Measurements from ENCODE around the gene STARD5.
A peak's percentile ranks its signal among the peaks of the same experiment; 100 is the strongest.
"Not testable (repeated sequence)": the region's sequence is repeated elsewhere in the genome, so short reads cannot be mapped to it uniquely, and the experiment has no call there.

The STARD5 gene

DNA sequence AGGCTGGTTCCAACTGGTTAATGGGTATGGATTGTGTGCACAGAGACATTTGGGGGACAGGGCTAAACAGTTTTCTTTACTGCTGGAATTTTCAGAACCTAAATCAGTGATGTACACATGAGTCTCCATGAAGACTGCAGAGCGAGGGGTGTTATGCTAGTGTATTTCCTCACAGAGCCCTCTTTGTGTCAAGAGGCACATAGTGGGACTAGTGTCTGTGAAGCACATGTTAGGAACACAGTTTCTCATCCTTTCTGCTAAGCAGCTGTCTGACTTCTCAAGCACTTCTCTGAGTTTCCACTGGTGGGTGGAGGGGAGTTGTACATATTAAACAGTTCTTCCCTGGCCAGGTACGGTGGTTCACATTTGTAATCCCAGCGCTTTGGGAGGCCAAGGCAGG, 9.4 kb upstream of the STARD5 start:
- Histone ChIP-seq H3K9me3 (ENCODE audit: control extremely low read depth in 1 of 5, control insufficient read depth in 4 of 5, insufficient read depth in 2 of 5, low read depth in 1 of 5, low read length in 4 of 5) (no peaks in the 10 kb centered on the region), H3K4me1 (ENCODE audit: control extremely low read depth in 1 of 4, control insufficient read depth in 4 of 4, insufficient read depth in 4 of 4, low read length in 3 of 4) (peaks cover 0 to 18% (median 11%) of the 10 kb centered on the region in 4 experiments), H3K36me3 (ENCODE audit: control insufficient read depth in 4 of 4, insufficient read depth in 4 of 4, low read length in 3 of 4) (no peaks in the 10 kb centered on the region), H3K4me3 (ENCODE audit: control insufficient read depth in 1 of 7, extremely low read depth in 1 of 7, insufficient read depth in 4 of 7, low read depth in 2 of 7, low read length in 6 of 7) (no peak overlapping the region), H3K27me3 (replicated peaks in 2 of 5; ENCODE audit: control insufficient read depth in 4 of 5, insufficient read depth in 5 of 5, low read length in 4 of 5) (no peaks in the 10 kb centered on the region), H3K27ac (ENCODE audit: insufficient read depth in 1 of 2, low read depth in 1 of 2, low read length in 2 of 2, poor library complexity in 1 of 2, severe bottlenecking in 2 of 2) (no peak overlapping the region)
- ChIA-PET POLR2A (interaction anchor here (0.5 kb wide), 1 partner anchor 18 kb away, joined by 3 read pairs; no protein-coding TSS in a partner anchor), CTCF (interaction anchor here (0.9 to 8.6 kb wide), 6 partner anchors 9 to 58 kb away, joined by 3 to 69 read pairs (median 4); partner anchors contain the start of gene STARD5)
- 88% methylated on average over 3 of the region's 3 CpGs for WGBS (ENCODE audit: insufficient coverage)
- DNase-seq, result no peak

GRCh38 chr15:81332326-81332725, 8.4 kb upstream of the STARD5 start:
- Histone ChIP-seq H3K36me3 (ENCODE audit: control insufficient read depth in 4 of 4, insufficient read depth in 4 of 4, low read length in 3 of 4) (no peaks in the 10 kb centered on the region), H3K4me1 (ENCODE audit: control extremely low read depth in 1 of 4, control insufficient read depth in 4 of 4, insufficient read depth in 4 of 4, low read length in 3 of 4) (peaks cover 0 to 11% (median 9%) of the 10 kb centered on the region in 4 experiments), H3K27me3 (replicated peaks in 2 of 5; ENCODE audit: control insufficient read depth in 4 of 5, insufficient read depth in 5 of 5, low read length in 4 of 5) (no peaks in the 10 kb centered on the region), H3K9me3 (ENCODE audit: control extremely low read depth in 1 of 5, control insufficient read depth in 4 of 5, insufficient read depth in 2 of 5, low read depth in 1 of 5, low read length in 4 of 5) (no peaks in the 10 kb centered on the region), H3K27ac (ENCODE audit: insufficient read depth in 1 of 2, low read depth in 1 of 2, low read length in 2 of 2, poor library complexity in 1 of 2, severe bottlenecking in 2 of 2) (no peak overlapping the region), H3K4me3 (ENCODE audit: control insufficient read depth in 1 of 7, extremely low read depth in 1 of 7, insufficient read depth in 4 of 7, low read depth in 2 of 7, low read length in 6 of 7) (no peak overlapping the region)
- ChIA-PET CTCF (interaction anchor here (0.9 to 8.6 kb wide), 7 partner anchors 13 to 62 kb away, joined by 3 to 69 read pairs (median 4); no protein-coding TSS in a partner anchor), POLR2A (no interaction called here)
- DNase-seq, result no peak
- 97% methylated on average over 7 of the region's 12 CpGs for WGBS (ENCODE audit: insufficient coverage)

- ChIA-PET CTCF (interaction anchor here (1.2 to 8.6 kb wide), 5 partner anchors 33 to 63 kb away, joined by 3 to 69 read pairs (median 4); no protein-coding TSS in a partner anchor), POLR2A (no interaction called here)
- no peak for DNase-seq
- Histone ChIP-seq H3K27ac (ENCODE audit: insufficient read depth in 1 of 2, low read depth in 1 of 2, low read length in 2 of 2, poor library complexity in 1 of 2, severe bottlenecking in 2 of 2) (no peak overlapping the region), H3K36me3 (ENCODE audit: control insufficient read depth in 4 of 4, insufficient read depth in 4 of 4, low read length in 3 of 4) (no peaks in the 10 kb centered on the region), H3K9me3 (ENCODE audit: control extremely low read depth in 1 of 5, control insufficient read depth in 4 of 5, insufficient read depth in 2 of 5, low read depth in 1 of 5, low read length in 4 of 5) (no peaks in the 10 kb centered on the region), H3K4me3 (ENCODE audit: control insufficient read depth in 1 of 7, extremely low read depth in 1 of 7, insufficient read depth in 4 of 7, low read depth in 2 of 7, low read length in 6 of 7) (peak overlapping the region in 1 of 7 experiments; percentile 63), H3K4me1 (ENCODE audit: control extremely low read depth in 1 of 4, control insufficient read depth in 4 of 4, insufficient read depth in 4 of 4, low read length in 3 of 4) (peaks cover 2 to 11% (median 8%) of the 10 kb centered on the region in 4 experiments), H3K27me3 (replicated peaks in 2 of 5; ENCODE audit: control insufficient read depth in 4 of 5, insufficient read depth in 5 of 5, low read length in 4 of 5) (no peaks in the 10 kb centered on the region)
- WGBS (ENCODE audit: insufficient coverage), result 98% methylated on average over 14 of the region's 15 CpGs
Measured at GRCh38 chr15:81331600-81331999, 7.7 kb upstream of the STARD5 start.

DNA sequence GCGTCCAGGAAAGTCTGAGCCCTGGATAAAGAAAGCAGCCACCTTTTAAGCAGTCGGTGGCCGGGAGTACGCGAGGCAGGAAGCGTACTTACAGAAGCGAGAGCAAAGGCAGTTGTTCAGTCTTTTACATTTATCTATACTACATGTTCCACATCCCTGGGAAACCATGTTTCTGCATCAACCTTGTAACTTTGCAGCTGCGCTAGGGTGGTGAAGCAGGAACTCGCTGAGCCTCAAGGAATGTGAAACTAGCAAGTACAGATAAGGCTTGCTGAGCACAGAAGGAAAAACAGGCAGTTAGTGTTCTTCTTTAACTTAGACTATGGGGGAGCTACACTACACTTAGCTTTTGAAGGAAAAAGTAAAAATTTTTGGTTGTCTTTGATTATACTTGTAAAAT, 7.2 kb upstream of the STARD5 start:
- peak overlapping the region in 1 of 7 experiments; percentile 63 for H3K4me3 ChIP-seq (ENCODE audit: control insufficient read depth in 1 of 7, extremely low read depth in 1 of 7, insufficient read depth in 4 of 7, low read depth in 2 of 7, low read length in 6 of 7)
- H3K4me1 ChIP-seq (ENCODE audit: control extremely low read depth in 1 of 4, control insufficient read depth in 4 of 4, insufficient read depth in 4 of 4, low read length in 3 of 4), result peaks cover 4 to 11% (median 8%) of the 10 kb centered on the region in 4 experiments
- H3K9me3 ChIP-seq (ENCODE audit: control extremely low read depth in 1 of 5, control insufficient read depth in 4 of 5, insufficient read depth in 2 of 5, low read depth in 1 of 5, low read length in 4 of 5); POLR2A ChIA-PET; H3K27me3 ChIP-seq (replicated peaks in 2 of 5; ENCODE audit: control insufficient read depth in 4 of 5, insufficient read depth in 5 of 5, low read length in 4 of 5); H3K36me3 ChIP-seq (ENCODE audit: control insufficient read depth in 4 of 4, insufficient read depth in 4 of 4, low read length in 3 of 4); H3K27ac ChIP-seq (ENCODE audit: insufficient read depth in 1 of 2, low read depth in 1 of 2, low read length in 2 of 2, poor library complexity in 1 of 2, severe bottlenecking in 2 of 2): not testable (repeated sequence)
- WGBS (ENCODE audit: insufficient coverage), result 18% methylated on average over 8 of the region's 9 CpGs
- peak; percentile 8 to 50 (median 34) for DNase-seq
- CTCF ChIA-PET, result interaction anchor here (1.3 kb wide), 1 partner anchor 33 kb away, joined by 3 read pairs; no protein-coding TSS in a partner anchor

DNA sequence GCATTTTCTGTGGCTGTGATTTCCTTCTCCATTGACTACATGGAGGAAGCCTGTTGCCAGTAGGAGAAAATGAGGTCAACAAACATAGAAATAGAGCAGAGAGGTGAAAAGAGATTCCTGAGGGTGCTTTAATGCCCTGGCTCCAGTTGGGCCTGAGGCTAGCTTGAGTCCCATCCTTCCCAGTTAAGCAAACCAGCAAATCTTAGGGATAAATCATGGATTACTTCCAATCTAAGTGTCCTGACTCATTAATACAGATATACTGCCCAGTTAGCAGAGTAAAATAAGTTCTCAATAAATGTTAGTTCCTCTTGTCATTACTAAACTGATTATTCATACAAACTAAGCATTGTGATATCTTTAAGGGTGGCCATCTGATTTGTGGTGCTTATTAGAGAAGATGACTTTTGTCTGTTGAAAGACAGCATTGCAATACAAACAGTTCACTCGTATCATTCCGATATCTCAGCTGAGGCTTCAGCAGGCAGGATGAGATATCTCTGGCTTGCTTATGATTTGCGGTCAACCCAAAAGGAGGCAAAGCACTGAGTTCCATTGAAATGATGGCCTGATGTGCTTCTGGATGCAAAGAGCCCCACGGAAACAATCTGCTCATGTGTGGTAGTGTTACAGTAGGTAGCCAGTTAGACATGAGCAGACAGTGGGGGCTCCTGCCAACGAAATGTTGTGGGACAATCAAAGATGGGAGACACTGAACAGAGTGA, 6.6 kb upstream of the STARD5 start:
- H3K4me3 ChIP-seq (ENCODE audit: control insufficient read depth in 1 of 7, extremely low read depth in 1 of 7, insufficient read depth in 4 of 7, low read depth in 2 of 7, low read length in 6 of 7), result peak overlapping the region in 1 of 7 experiments; percentile 63
- H3K27me3 ChIP-seq (replicated peaks in 2 of 5; ENCODE audit: control insufficient read depth in 4 of 5, insufficient read depth in 5 of 5, low read length in 4 of 5), result no peaks in the 10 kb centered on the region
- peak in 1 of 3 donors; percentile 46 for DNase-seq
- 88% methylated on average over 4 of the region's 5 CpGs for WGBS (ENCODE audit: insufficient coverage)
- no peak overlapping the region for H3K27ac ChIP-seq (ENCODE audit: insufficient read depth in 1 of 2, low read depth in 1 of 2, low read length in 2 of 2, poor library complexity in 1 of 2, severe bottlenecking in 2 of 2)
- H3K4me1 ChIP-seq (ENCODE audit: control extremely low read depth in 1 of 4, control insufficient read depth in 4 of 4, insufficient read depth in 4 of 4, low read length in 3 of 4), result peaks cover 4 to 11% (median 8%) of the 10 kb centered on the region in 4 experiments
- H3K36me3 ChIP-seq (ENCODE audit: control insufficient read depth in 4 of 4, insufficient read depth in 4 of 4, low read length in 3 of 4), result no peaks in the 10 kb centered on the region
- CTCF ChIA-PET, result interaction anchor here (2.2 kb wide), 1 partner anchor 55 kb away, joined by 6 read pairs; no protein-coding TSS in a partner anchor
- POLR2A ChIA-PET, result no interaction called here
- no peaks in the 10 kb centered on the region for H3K9me3 ChIP-seq (ENCODE audit: control extremely low read depth in 1 of 5, control insufficient read depth in 4 of 5, insufficient read depth in 2 of 5, low read depth in 1 of 5, low read length in 4 of 5)

- POLR2A ChIA-PET, result no interaction called here
- 93% methylated on average over 2 of the region's 2 CpGs for WGBS (ENCODE audit: insufficient coverage)
- no peaks in the 10 kb centered on the region for H3K36me3 ChIP-seq (ENCODE audit: control insufficient read depth in 4 of 4, insufficient read depth in 4 of 4, low read length in 3 of 4)
- H3K27ac ChIP-seq (ENCODE audit: insufficient read depth in 1 of 2, low read depth in 1 of 2, low read length in 2 of 2, poor library complexity in 1 of 2, severe bottlenecking in 2 of 2), result no peak overlapping the region
- H3K9me3 ChIP-seq (ENCODE audit: control extremely low read depth in 1 of 5, control insufficient read depth in 4 of 5, insufficient read depth in 2 of 5, low read depth in 1 of 5, low read length in 4 of 5), result no peaks in the 10 kb centered on the region
- no peak for DNase-seq
- H3K4me1 ChIP-seq (ENCODE audit: control extremely low read depth in 1 of 4, control insufficient read depth in 4 of 4, insufficient read depth in 4 of 4, low read length in 3 of 4), result peaks cover 4 to 17% (median 12%) of the 10 kb centered on the region in 4 experiments
- CTCF ChIA-PET, result interaction anchor here (2.2 to 3.2 kb wide), 2 partner anchors 33 to 54 kb away, joined by 6 to 11 read pairs; no protein-coding TSS in a partner anchor
- no peak overlapping the region for H3K4me3 ChIP-seq (ENCODE audit: control insufficient read depth in 1 of 7, extremely low read depth in 1 of 7, insufficient read depth in 4 of 7, low read depth in 2 of 7, low read length in 6 of 7)
- no peaks in the 10 kb centered on the region for H3K27me3 ChIP-seq (replicated peaks in 2 of 5; ENCODE audit: control insufficient read depth in 4 of 5, insufficient read depth in 5 of 5, low read length in 4 of 5)
Measured at GRCh38 chr15:81329446-81329845, 5.5 kb upstream of the STARD5 start.

GRCh38 chr15:81327516-81327915, 3.6 kb upstream of the STARD5 start:
- DNase-seq, result no peak
- no peaks in the 10 kb centered on the region for H3K9me3 ChIP-seq (ENCODE audit: control extremely low read depth in 1 of 5, control insufficient read depth in 4 of 5, insufficient read depth in 2 of 5, low read depth in 1 of 5, low read length in 4 of 5)
- no peak overlapping the region for H3K4me3 ChIP-seq (ENCODE audit: control insufficient read depth in 1 of 7, extremely low read depth in 1 of 7, insufficient read depth in 4 of 7, low read depth in 2 of 7, low read length in 6 of 7)
- ChIA-PET CTCF (interaction anchor here (0.8 to 3.2 kb wide), 8 partner anchors 8 to 62 kb away, joined by 3 to 11 read pairs (median 4); no protein-coding TSS in a partner anchor), POLR2A (no interaction called here)
- H3K4me1 ChIP-seq (ENCODE audit: control extremely low read depth in 1 of 4, control insufficient read depth in 4 of 4, insufficient read depth in 4 of 4, low read length in 3 of 4), result peaks cover 4 to 30% (median 25%) of the 10 kb centered on the region in 4 experiments
- 86% methylated on average over 1 of the region's 3 CpGs for WGBS (ENCODE audit: insufficient coverage)
- H3K27ac ChIP-seq (ENCODE audit: insufficient read depth in 1 of 2, low read depth in 1 of 2, low read length in 2 of 2, poor library complexity in 1 of 2, severe bottlenecking in 2 of 2), result no peak overlapping the region
- H3K27me3 ChIP-seq (replicated peaks in 2 of 5; ENCODE audit: control insufficient read depth in 4 of 5, insufficient read depth in 5 of 5, low read length in 4 of 5), result no peaks in the 10 kb centered on the region
- no peaks in the 10 kb centered on the region for H3K36me3 ChIP-seq (ENCODE audit: control insufficient read depth in 4 of 4, insufficient read depth in 4 of 4, low read length in 3 of 4)
